EH (cell line): ENCODE data around the gene IGSF10.

Experiments
- DNase-seq: peaks from one replicate; pipeline ENCODE4 v3.0.0-alpha.2; 2015; ENCODE audit warnings: low read depth

IGSF10 gene

GRCh38 chr3:151419806-151420205, 41.1 kb downstream of the IGSF10 start:
- no peak for DNase-seq

- no peak for DNase-seq
These were observed 45.6 kb downstream of the IGSF10 start for GRCh38 chr3:151415289-151415688.

- no peak for DNase-seq
These were observed 47.9 kb downstream of the IGSF10 start for GRCh38 chr3:151412989-151413388.
